Esophagus muscularis mucosa (tissue), 4 donors: ENCODE results near the gene RMDN3. TPM values are rescaled to one million over a fixed set of nuclear protein-coding genes. Genes with fewer than 3 reads are reported as not detected.

Experiments used
- DNase-seq: peaks from one replicate; pipeline ENCODE4 v3.0.0-alpha.2; 2017; ENCODE audit errors: extremely low spot score
- H3K27ac ChIP-seq, 4 donors: fragments of 200-600 bp; sonication (generic); replicated peaks in 1 of 4; 1 replicate in 3 of 4; 2 replicates in 1 of 4; pipeline ENCODE4 v1.5.1; 2016 to 2019; ENCODE audit warnings: mild to moderate bottlenecking in 1 of 4
- H3K27me3 ChIP-seq, 4 donors: fragments of 200-600 bp; sonication (generic); one replicate each; pipeline versions ENCODE4 v1.5.1 to v1.6.0; 2016 to 2019
- H3K36me3 ChIP-seq, 4 donors: fragments of 200-600 bp; sonication (generic); one replicate each; pipeline ENCODE4 v1.5.1; 2016 to 2019
- H3K4me1 ChIP-seq, 4 donors: fragments of 200-600 bp; sonication (generic); one replicate each; pipeline ENCODE4 v1.5.1; 2016 to 2019
- H3K4me3 ChIP-seq, 4 donors: fragments of 200-600 bp; sonication (generic); 1 replicate in 2 of 4; 2 replicates in 2 of 4; pipeline ENCODE4 v1.5.1; 2016 to 2019; ENCODE audit warnings: mild to moderate bottlenecking in 4 of 4, moderate library complexity in 1 of 4
- H3K9me3 ChIP-seq, 4 donors: fragments of 200-600 bp; sonication (generic); 1 replicate in 3 of 4; 2 replicates in 1 of 4; pipeline ENCODE4 v1.5.1; 2016 to 2019
- CTCF ChIP-seq, 3 experiments: fragments of 200-600 bp in 2 of 3; fragments of 450-650 bp in 1 of 3; sonication (generic) in 2 of 3; IDR thresholded peaks; one replicate each; pipeline ENCODE4 v1.5.1; 2017 to 2019; ENCODE audit warnings: antibody characterized with exemption in 3 of 3, mild to moderate bottlenecking in 2 of 3, moderate library complexity in 1 of 3
- EP300 ChIP-seq: sonication (generic); formaldehyde crosslinking; IDR thresholded peaks from one replicate; pipeline ENCODE4 v1.6.1; 2017; ENCODE audit warnings: antibody characterized with exemption
- POLR2A ChIP-seq: fragments of 450-650 bp; IDR thresholded peaks from one replicate; pipeline ENCODE4 v1.6.1; 2017; ENCODE audit warnings: antibody characterized with exemption, moderate library complexity, mild to moderate bottlenecking, low read depth
- POLR2AphosphoS5 ChIP-seq, 2 donors: sonication (generic); formaldehyde crosslinking; IDR thresholded peaks; one replicate each; pipeline ENCODE4 v1.6.1; 2017; ENCODE audit warnings: antibody characterized with exemption in 2 of 2
- WGBS: methylation state at CpG from one replicate; pipeline ENCODE4 v1.1.5; 2018; 5-methylcytosine and 5-hydroxymethylcytosine counted together
- intact Hi-C: fragments of 100-400 bp; cut with DNase I; formaldehyde crosslinking; loops from one replicate; pipeline ENCODE4 v1.15.1; 2023
- total RNA-seq, 4 donors: library from RNA; depleted of rRNA; stranded (reverse); fragments of >200 nt; gene quantifications; one replicate each; pipeline versions ENCODE4 v1.1.0 to v1.2.1, GENCODE V29; 2016

RMDN3 gene
- total RNA-seq, 4 donors from 2014 or later = 29.5 to 34.9 (median 31.5) TPM

- TF ChIP-seq POLR2A = no peak
- 100% methylated on average over 8 of the region's 8 CpGs for WGBS
- no peak for DNase-seq
- H3K4me1 ChIP-seq = peaks cover 12 to 30% (median 19%) of the 10 kb centered on the region in 4 donors
- H3K4me3 ChIP-seq = no peak overlapping the region
- H3K27ac ChIP-seq = no peak overlapping the region
- peaks cover 0 to 23% (median 13%) of the 10 kb centered on the region in 4 donors for H3K36me3 ChIP-seq
- H3K27me3 ChIP-seq = no peaks in the 10 kb centered on the region
- no peaks in the 10 kb centered on the region for H3K9me3 ChIP-seq
- intact Hi-C loops = no loop called here
Observed at GRCh38 chr15:40789999-40790398, 34.9 kb upstream of the RMDN3 start.

- DNase-seq = no peak
- 85% methylated on average over 5 of the region's 5 CpGs for WGBS
- no peak for TF ChIP-seq EP300
- TF ChIP-seq POLR2A = no peak
- TF ChIP-seq POLR2AphosphoS5 (IDR thresholded peaks at IDR 0.05) = no peak
- TF ChIP-seq CTCF (IDR thresholded peaks at IDR 0.05) = no peak
Observed at GRCh38 chr15:40789119-40789518, 34.1 kb upstream of the RMDN3 start.

GRCh38 chr15:40787991-40788390 lies 32.9 kb upstream of the RMDN3 start:
- intact Hi-C loops = no loop called here
- no peak for TF ChIP-seq EP300
- no peak for TF ChIP-seq POLR2A
- TF ChIP-seq CTCF (IDR thresholded peaks at IDR 0.05) = no peak
- TF ChIP-seq POLR2AphosphoS5 (IDR thresholded peaks at IDR 0.05) = no peak
- Histone ChIP-seq H3K27me3 (no peaks in the 10 kb centered on the region), H3K4me3 (no peak overlapping the region), H3K36me3 (peaks cover 0 to 29% (median 19%) of the 10 kb centered on the region in 4 donors), H3K27ac (no peak overlapping the region), H3K4me1 (peaks cover 12 to 18% (median 15%) of the 10 kb centered on the region in 4 donors), H3K9me3 (no peaks in the 10 kb centered on the region)
- 65% methylated on average over 6 of the region's 6 CpGs for WGBS
- DNase-seq = no peak

More at GRCh38 chr15:40789119-40789518, 34.1 kb upstream of the RMDN3 start:
- no peak overlapping the region for H3K4me3 ChIP-seq
- H3K9me3 ChIP-seq = no peaks in the 10 kb centered on the region
- intact Hi-C loops = no loop called here
- peaks cover 12 to 28% (median 17%) of the 10 kb centered on the region in 4 donors for H3K4me1 ChIP-seq
- H3K36me3 ChIP-seq = peaks cover 0 to 29% (median 16%) of the 10 kb centered on the region in 4 donors
- no peaks in the 10 kb centered on the region for H3K27me3 ChIP-seq
- H3K27ac ChIP-seq = no peak overlapping the region

GRCh38 chr15:40787344-40787841 lies 32.3 kb upstream of the RMDN3 start:
- H3K27me3 ChIP-seq = no peaks in the 10 kb centered on the region
- TF ChIP-seq POLR2AphosphoS5 (IDR thresholded peaks at IDR 0.05) = no peak
- TF ChIP-seq EP300 = no peak
- no peak for TF ChIP-seq POLR2A
- no peak for TF ChIP-seq CTCF (IDR thresholded peaks at IDR 0.05)

GRCh38 chr15:40785814-40786213 lies 30.8 kb upstream of the RMDN3 start:
- DNase-seq = no peak
- Histone ChIP-seq H3K4me1 (peaks cover 12 to 18% (median 15%) of the 10 kb centered on the region in 4 donors), H3K36me3 (peaks cover 0 to 12% (median 6%) of the 10 kb centered on the region in 4 donors), H3K27me3 (no peaks in the 10 kb centered on the region), H3K4me3 (no peak overlapping the region), H3K27ac (no peak overlapping the region), H3K9me3 (no peaks in the 10 kb centered on the region)
- no peak for TF ChIP-seq CTCF (IDR thresholded peaks at IDR 0.05)
- TF ChIP-seq EP300 = no peak
- TF ChIP-seq POLR2AphosphoS5 (IDR thresholded peaks at IDR 0.05) = no peak
- no peak for TF ChIP-seq POLR2A
- 82% methylated on average over 2 of the region's 2 CpGs for WGBS
- intact Hi-C loops = no loop called here

More at GRCh38 chr15:40787344-40787841, 32.3 kb upstream of the RMDN3 start:
- Histone ChIP-seq H3K4me1 (peaks cover 12 to 18% (median 15%) of the 10 kb centered on the region in 4 donors), H3K9me3 (no peaks in the 10 kb centered on the region), H3K36me3 (peaks cover 0 to 27% (median 18%) of the 10 kb centered on the region in 4 donors), H3K4me3 (no peak overlapping the region), H3K27ac (no peak overlapping the region)
- 35% methylated on average over 4 of the region's 4 CpGs for WGBS
- DNase-seq = no peak
- intact Hi-C loops = no loop called here
